HG03457 (cell line): Measurements from ENCODE around the gene NOD1.
"Not testable (repeated sequence)": the region's sequence is repeated elsewhere in the genome, so short reads cannot be mapped to it uniquely, and the experiment has no call there.

Source experiments
- ATAC-seq: cut with Tn5 transposase; IDR thresholded peaks from one replicate; pipeline ENCODE4 v1.9.1; 2021; ENCODE audit warnings: moderate number of reproducible peaks; ENCODE audit not compliant: unreplicated experiment

NOD1 gene, protein sequence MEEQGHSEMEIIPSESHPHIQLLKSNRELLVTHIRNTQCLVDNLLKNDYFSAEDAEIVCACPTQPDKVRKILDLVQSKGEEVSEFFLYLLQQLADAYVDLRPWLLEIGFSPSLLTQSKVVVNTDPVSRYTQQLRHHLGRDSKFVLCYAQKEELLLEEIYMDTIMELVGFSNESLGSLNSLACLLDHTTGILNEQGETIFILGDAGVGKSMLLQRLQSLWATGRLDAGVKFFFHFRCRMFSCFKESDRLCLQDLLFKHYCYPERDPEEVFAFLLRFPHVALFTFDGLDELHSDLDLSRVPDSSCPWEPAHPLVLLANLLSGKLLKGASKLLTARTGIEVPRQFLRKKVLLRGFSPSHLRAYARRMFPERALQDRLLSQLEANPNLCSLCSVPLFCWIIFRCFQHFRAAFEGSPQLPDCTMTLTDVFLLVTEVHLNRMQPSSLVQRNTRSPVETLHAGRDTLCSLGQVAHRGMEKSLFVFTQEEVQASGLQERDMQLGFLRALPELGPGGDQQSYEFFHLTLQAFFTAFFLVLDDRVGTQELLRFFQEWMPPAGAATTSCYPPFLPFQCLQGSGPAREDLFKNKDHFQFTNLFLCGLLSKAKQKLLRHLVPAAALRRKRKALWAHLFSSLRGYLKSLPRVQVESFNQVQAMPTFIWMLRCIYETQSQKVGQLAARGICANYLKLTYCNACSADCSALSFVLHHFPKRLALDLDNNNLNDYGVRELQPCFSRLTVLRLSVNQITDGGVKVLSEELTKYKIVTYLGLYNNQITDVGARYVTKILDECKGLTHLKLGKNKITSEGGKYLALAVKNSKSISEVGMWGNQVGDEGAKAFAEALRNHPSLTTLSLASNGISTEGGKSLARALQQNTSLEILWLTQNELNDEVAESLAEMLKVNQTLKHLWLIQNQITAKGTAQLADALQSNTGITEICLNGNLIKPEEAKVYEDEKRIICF

DNA sequence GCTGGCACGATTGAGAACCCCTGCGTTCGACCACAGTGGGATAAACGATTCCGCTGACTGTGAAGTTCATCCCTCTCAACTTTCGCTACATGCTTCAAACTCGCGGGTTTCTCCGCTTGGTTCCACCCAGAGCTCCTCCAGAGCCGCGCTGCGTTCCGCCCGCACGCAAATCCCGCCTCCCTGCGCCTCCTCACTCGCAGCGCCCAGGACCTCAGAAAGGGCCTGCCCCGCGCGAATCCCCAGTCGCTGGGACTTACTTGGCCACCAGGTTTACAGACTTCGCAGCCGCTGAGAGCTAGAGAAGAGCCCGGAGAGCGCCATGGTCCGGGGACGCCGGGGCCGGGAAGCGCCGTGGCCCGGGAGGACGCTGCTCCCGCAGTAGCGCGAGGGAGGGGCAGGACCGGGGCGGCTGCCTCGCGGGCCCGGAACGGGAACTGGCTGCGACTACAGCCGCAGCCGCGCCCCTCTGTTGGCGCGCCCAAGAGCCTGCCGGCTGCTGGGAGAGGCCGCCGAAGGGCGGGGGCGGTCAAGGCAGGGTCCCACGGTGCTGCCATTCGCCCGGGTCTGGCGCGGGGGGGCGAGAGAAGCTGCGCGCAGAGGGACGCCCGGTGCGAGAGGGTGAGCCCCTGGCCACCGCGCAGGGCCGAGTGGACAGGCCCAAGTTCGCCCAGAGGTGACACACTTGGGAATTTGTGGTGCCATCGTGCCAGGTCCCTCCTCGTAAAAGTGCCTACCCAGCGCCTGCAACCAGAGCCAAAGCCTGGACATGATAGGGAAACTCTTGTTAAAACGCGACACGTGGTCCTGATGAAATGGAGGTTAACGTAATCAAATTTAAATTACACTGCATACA, at the start of gene NOD1:
TSS of gene NOD1 (minus strand) at position 436 of the 853 bp plus-strand sequence. CDS start 21,863 bp downstream, outside the sequence.
- ATAC-seq = peak; percentile 78

DNA sequence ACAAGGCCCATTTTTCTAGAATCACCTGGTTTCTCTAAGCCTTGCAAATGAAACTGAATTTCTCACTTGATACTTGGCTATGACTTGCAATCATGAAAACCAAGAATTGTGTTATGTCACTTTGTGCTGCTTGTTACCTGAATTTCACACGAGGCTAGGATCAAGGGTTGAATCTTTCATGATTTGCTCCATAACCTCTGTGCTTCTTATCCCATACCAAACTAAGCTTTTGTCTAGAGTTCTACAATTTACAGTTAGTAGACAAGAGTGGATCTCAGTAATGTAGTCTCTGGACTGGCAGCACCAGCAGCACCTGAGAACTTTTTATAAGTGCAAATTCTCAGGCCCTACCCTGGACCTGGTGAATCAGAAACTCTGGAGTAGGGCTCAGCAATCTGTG, 48.7 kb upstream of the NOD1 start:
- not testable (repeated sequence) for ATAC-seq

DNA sequence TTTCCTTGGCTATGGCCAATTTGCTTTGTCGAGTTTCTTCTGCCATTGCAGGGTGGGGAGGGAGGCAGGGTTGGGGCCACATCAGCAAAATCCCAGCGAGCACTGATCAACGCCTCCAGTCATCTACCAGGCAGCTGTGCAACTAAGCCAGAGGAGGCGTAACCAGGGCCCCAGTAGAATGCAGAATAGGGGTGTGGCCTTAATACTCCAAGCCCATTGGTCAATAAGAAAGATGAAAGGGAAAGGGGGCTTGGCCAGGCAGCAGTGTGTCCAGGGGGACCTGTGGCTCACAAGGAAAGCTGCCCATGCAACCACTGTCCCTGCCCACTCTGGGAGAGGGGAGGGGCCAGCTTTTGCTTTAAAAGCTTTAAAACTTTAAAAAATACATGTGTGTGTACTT, 47.6 kb upstream of the NOD1 start:
- no peak for ATAC-seq

DNA sequence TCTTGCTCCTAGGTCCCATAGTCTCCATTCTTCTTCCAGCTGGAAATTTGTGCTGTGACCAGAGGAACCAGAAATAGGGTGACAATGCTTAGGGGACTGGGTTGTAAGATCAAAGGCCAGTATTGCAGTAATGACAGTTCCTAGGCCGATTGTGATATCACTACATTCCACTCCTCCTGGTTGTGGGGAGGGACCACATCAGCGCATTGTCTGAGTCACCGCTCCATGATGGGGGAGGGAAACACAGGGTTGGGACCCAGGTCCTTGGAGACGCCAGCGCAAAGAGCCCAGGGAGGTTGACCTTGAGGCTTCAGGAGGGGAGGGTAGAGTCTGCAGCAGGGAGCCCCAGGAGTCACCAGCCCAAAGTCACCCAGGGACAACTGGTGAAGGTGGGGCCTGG, 46.8 kb upstream of the NOD1 start:
- no peak for ATAC-seq

DNA sequence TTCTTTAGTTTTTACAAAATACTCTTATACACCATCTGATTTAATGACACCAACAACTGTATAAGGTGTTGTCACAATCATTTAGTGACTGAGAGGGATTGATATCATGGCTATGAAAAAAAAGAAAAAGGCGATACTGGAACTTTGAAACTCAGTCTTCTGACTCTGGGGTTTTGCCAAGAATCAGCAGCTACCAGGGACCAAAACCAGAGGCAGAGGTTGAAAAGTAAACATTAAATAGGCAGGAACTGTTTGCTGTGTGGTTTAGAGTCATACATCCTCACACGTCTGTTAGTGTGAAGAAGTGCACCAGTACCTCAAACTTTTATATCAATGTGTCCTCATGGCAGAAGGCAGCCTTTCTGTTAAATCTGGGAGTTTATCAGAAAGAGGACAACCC, 46.0 kb upstream of the NOD1 start:
- ATAC-seq = no peak

DNA sequence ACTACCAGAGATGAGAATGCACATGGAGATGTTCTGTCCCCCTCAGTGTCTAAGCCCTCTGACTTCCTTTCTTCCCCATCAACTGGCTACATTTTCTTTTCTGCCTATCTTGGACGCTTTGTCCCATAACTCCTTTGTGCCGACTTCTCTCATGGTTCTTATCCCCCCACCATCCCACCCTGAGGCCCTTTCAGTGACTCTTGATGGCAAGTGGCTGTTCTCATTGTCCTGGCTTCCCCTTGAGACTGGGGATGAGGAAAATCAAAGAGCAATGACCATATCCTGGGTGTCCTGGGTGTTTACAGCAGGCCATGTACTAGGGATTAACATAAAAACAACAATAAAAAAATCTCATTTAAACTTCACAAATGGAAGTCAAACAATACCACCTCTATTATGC, 44.9 kb upstream of the NOD1 start:
- no peak for ATAC-seq

DNA sequence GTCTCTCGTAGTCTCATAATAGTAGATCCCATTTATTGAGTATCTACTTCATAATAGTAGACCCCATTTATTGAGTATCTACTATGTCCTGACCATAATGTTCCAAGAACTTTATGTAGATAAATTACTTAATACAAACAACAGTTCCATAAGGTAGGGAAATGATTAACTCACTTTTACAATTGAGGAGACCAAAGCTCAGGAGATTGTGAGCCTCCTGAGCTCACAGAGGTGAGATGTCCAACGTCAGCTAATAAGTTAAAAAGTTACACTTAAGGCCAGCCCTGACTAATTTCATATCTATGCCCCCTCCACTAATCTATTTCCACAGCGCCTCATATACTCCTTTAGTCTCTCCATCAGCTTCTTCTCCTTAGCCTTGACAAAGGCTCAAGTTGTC, 43.6 kb upstream of the NOD1 start:
- ATAC-seq = no peak

DNA sequence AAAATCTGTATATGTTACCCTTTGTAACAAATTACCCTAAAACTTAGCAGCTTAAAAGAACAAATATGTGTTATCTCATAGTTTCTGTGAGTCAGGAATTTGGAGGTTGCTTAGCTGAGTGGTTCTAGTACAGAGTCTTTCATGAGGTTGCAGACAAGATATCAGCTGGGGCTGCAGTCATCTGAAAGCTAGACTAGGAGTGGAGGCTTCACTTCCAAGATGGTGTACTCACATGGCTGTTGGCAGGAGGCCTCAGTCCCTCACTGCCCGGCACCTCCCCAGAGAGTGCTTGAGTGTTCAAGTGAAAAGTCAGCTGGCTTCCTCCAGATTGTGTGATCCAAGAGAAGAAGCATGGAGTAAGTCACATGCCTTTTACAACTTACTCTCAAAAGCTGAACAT, 42.9 kb upstream of the NOD1 start:
- no peak for ATAC-seq

DNA sequence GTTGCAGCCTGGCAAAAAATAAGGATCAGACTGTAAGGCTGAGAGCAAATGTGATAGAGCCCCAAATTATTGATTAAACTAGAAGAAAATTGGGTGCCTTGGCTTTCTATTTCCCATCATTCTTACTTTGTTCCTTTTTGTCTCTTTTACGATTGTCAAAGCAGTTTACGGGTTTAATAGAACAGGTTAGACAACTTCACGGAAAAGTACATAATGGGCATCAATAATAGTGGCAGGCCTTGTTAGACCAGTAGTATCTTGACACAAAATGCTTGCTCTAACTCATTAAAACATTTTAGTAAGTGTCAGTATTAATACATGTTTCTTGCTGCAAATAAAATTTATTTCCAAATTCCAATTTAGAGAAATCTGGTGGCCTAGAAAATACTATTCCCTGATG, 40.5 kb upstream of the NOD1 start:
- no peak for ATAC-seq

DNA sequence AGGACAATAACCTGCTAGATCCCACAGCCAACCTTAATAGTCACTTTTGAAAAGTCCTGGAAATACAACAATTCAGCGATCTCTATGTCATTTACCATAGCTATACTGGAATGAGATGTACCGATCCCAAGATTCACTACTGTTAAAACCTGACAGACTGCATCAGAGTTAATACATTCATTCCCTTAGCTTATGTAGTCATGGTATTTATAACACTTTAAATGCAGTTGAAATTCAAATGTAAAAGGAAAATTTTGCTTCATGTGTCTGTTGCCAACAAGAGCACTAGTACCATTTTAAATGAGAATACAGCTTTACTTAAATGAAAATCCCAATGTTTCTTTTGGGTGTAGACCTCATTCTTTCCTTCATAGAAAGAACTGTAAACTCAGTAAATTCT, 37.2 kb upstream of the NOD1 start:
- ATAC-seq = no peak

DNA sequence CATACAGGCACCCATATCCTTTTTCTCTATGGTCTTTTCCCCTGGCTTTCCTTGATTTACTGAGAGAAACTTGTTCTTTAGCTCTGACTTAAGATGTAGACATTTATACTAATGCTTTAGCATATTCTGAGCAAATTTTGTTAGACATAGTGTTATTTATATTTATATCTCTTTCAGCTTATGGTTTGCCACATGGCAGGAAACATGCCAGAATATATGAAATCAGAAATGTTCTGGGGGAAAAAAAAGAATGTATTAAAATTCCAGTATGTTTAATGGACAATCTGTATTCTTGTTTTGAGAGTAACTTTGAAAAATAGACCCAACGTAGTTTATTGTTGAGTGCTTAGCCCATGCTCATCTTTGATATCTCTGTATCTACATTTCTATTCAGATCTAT, 36.2 kb upstream of the NOD1 start:
- ATAC-seq = no peak

DNA sequence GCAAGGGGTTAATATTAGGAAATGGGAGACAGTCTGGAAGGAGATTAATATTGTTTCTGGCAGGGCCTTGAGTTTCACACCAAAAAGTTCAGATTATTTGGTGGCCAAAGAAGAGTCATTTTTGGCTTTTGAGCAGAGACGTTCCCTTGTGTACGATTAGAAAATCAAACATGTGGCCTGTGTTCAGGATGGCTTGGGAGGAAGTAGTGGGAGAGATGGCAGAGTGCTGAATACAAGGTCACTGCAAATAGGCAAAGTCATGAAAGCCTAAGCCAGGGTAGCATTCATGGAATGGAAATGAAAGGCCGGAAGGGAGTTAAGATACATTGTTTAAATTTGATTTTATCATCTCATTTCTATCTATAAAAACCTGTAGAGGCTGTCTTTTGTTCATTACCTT, 35.6 kb upstream of the NOD1 start:
- no peak for ATAC-seq

DNA sequence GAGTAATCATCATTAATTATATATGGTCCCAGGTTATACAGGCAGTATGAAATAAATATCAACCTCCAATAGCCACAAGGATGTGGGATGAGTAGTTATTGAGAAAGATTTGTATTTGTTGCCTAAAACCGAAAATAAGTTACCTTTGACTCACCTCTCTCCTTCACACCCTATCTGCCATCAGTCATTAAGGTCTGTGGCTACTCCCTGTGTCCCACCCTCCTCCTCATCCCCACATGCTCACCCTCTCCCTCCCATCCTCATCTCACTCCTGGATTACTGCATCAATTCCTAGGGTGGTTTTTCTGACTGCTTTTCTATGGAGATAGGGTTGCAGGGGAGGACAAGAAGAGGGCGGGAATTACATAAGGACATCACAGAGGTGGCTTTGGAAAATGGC, 35.2 kb upstream of the NOD1 start:
- no peak for ATAC-seq

DNA sequence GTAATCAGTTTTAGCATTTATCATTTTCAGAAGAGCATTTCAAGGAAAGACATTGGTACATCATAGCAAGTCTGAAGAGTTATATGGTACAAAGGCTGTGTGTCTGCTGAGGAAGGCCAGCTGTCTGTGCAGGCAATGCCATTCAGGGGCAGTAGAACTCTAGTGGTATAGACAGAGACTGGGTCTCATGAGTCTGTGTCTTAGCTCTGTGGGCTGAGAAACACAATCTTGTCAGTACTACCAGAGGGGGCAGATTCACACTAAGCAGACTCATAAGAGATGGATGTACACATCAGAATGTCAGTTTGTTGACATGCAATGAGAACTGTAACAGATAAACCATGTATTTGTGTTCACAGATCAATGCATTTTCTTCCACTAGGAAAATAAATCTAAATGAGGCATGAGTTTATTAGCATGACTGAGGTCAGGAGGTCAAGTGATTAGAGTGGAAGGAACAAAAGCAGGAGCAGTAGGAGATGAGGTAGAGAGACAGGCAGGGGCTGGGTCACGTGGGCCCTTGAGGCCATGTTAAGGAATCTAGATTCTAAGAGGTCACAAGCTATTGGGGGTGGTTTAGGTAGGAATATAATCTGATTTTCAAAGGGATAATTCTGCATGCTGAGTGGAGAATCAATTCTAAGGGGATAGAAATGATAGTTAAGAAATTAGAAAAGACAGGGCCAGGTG, 33.5 kb upstream of the NOD1 start:
- no peak for ATAC-seq

DNA sequence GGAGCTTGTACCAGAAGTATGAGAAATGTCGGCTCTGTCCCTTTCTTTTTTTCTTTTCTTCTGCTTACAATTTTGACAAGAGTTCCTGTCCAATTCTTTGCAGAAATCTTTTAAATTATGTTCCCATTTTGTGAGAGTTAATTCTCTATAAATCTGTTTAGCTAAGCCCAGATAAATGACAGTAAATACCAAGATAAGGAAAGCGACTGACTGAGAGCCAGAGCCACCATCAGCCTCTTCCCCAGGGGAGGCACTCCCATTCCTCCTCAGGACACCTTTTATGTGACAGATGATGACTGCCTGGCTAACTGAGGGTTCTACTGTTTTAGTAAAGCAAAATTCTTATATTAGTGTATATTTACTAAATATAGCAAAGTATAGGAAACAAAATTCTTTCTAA, 32.9 kb upstream of the NOD1 start:
- ATAC-seq = no peak

DNA sequence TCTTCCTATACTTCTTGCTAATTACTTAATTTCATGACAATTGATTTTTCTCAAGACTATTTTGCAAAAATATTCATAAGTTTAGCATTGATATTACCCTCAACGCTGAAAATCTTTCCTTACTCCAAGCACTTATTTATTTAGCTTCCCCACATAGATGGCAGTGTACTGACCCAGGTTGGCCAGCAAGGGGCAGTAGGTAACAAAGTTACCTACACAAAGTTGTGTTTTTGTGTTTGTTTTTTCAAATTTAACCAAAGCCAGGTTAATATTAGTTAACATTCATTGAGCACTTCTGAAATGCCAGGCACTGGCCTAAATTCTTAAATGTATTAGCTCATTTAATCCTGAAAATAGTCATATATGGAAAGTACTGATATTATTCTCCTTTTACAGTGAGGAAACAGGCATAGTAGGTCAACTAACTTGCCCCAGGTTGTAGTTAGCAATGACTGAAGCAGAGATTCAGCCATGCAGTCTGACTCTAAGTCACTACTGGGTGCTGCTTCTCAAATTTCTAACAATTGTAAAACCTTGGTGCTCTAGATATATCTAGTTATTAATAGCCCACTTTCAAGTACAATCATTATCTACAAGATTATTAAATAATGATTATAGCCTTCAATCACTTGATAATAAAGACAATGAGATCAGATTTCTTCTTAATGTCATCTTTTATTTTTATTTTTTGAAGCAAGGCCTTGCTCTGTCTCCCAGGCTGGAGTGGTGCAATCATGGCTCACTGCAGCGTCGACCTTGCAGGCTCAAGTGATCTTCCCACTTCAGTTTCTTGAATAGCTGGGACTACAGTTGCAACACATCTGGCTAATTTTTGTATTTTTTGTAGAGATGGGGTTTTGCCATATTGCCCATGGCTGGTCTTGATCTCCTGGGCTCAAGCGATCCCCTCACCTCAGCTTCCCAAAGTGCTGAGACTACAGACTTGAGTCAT, 31.8 kb upstream of the NOD1 start:
- no peak for ATAC-seq

DNA sequence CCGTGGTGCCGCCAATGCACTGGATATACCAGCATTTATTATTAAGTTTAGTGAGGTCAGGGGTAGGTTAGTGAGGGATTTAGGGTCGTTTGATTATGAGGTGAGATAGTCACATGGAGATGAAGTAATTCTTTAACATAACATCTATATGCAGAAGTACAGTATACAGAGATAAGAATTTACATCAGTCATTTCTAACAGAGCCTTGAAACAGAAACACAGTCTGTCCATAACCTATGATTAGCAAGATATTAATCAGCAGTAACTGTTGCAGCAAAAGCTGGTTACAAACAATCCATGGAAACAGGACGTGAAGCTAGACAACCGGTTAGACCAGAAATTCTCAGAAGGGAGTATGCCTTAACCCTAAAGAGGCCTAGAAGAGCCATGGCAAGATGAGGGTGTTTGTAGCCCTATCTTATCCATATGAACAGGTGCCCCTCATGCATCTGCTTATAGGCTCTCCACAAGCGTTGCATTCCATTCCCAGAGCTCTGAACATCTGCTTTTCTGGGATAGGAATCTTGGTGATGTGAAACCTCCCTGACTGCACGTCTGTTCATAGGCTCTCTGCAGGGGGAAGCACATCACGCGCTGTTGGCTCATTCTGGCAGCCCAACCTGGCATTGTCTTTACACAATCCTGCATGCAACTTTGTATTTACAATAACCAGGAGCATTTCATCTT, 30.7 kb upstream of the NOD1 start:
- not testable (repeated sequence) for ATAC-seq

DNA sequence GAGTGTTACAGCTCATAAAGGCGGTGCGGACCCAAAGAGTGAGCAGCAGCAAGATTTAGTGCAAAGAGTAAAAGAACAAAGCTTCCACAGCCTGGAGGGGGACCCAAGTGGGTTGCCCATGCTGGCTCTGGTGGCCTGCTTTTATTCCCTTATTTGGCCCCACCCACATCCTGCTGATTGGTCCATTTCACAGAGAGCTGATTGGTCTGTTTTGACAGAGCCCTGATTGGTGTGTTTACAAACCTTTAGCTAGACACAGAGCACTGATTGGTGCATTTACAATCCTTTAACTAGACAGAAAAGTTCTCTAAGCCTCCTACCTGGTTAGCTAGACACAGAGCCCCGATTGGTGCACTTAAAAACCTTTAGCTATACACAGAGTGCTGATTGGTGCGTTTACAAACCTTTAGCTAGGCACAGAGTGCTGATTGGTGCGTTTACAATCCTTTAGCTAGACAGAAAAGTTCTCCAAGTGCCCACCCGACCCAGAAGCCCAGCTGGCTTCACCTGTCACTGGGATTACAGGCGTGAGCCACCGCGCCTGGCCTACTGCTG, 28.8 kb upstream of the NOD1 start:
- not testable (repeated sequence) for ATAC-seq
